Immature natural killer cell (primary cell): ENCODE measurements around the gene KIR3DL1. TPM values are rescaled to one million over a fixed set of nuclear protein-coding genes. Genes with fewer than 3 reads are reported as not detected.
"Not testable (repeated sequence)": the region's sequence is repeated elsewhere in the genome, so short reads cannot be mapped to it uniquely, and the experiment has no call there.

Experiments
- DNase-seq, 3 donors: peaks; one replicate each; pipeline ENCODE4 v3.0.0; 2022; ENCODE audit warnings: mixed read lengths in 1 of 3
- H3K27ac Mint-ChIP-seq, 6 donors: one replicate each; pipeline ENCODE4 v1.8.0; 2020; ENCODE audit warnings: mixed read lengths in 6 of 6, mild to moderate bottlenecking in 5 of 6, inconsistent platforms in 4 of 6, moderate library complexity in 3 of 6
- H3K27me3 Mint-ChIP-seq, 3 donors: one replicate each; pipeline ENCODE4 v1.8.0; 2020 to 2021; ENCODE audit warnings: low read depth in 3 of 3, mild to moderate bottlenecking in 3 of 3, mixed read lengths in 3 of 3, moderate library complexity in 3 of 3, inconsistent platforms in 1 of 3
- H3K36me3 Mint-ChIP-seq, 3 donors: one replicate each; pipeline ENCODE4 v1.8.0; 2020; ENCODE audit warnings: mixed read lengths in 3 of 3, inconsistent platforms in 2 of 3, mild to moderate bottlenecking in 2 of 3
- H3K4me1 Mint-ChIP-seq, 2 donors: one replicate each; pipeline ENCODE4 v1.8.0; 2020; ENCODE audit warnings: inconsistent platforms in 2 of 2, mild to moderate bottlenecking in 2 of 2, mixed read lengths in 2 of 2, moderate library complexity in 1 of 2
- H3K4me3 Mint-ChIP-seq, 5 donors: one replicate each; pipeline ENCODE4 v1.8.0; 2020; ENCODE audit warnings: mild to moderate bottlenecking in 5 of 5, mixed read lengths in 5 of 5, inconsistent platforms in 3 of 5, moderate library complexity in 3 of 5
- H3K9me3 Mint-ChIP-seq, 6 donors: one replicate each; pipeline ENCODE4 v1.8.0; 2020; ENCODE audit warnings: mild to moderate bottlenecking in 6 of 6, mixed read lengths in 6 of 6, inconsistent platforms in 4 of 6, moderate library complexity in 3 of 6
- polyA plus RNA-seq, 3 donors: library from polyadenylated mRNA; unstranded; fragments of 300-500 nt; fragmentation: Illumina TruSeq; gene quantifications; one replicate each; pipeline ENCODE4 v1.2.3, GENCODE V29; 2021

KIR3DL1 gene
- polyA plus RNA-seq, 3 donors from 2014 or later, result 140 to 162 (median 144) TPM

GRCh38 chr19:54832496-54832895, 16.2 kb downstream of the KIR3DL1 start, which contains the start of gene KIR2DS4:
Gene KIR2DS4 (plus strand): TSS chr19:54832676.
- Mint-ChIP-seq H3K36me3 (peaks cover 0 to 12% (median 4%) of the 10 kb centered on the region in 3 donors), H3K27ac (peak within 1 kb of the TSS in 5 of 6 donors; percentile 71 to 99 (median 93)), H3K4me1 (peaks cover 42 to 43% of the 10 kb centered on the region in 2 donors), H3K27me3 (peaks cover 5 to 19% (median 5%) of the 10 kb centered on the region in 3 donors), H3K4me3 (peak within 1 kb of the TSS; percentile 25 to 86 (median 73))
- H3K9me3 Mint-ChIP-seq, result not testable (repeated sequence)
- peak; percentile 14 to 74 (median 64) for DNase-seq

GRCh38 chr19:54835126-54835525, 18.9 kb downstream of the KIR3DL1 start:
- Mint-ChIP-seq H3K27ac (peak overlapping the region in 5 of 6 donors; percentile 72 to 99 (median 93)), H3K4me1 (peaks cover 42 to 44% of the 10 kb centered on the region in 2 donors), H3K4me3 (peak overlapping the region; percentile 27 to 71 (median 62)), H3K27me3 (peaks cover 4 to 16% (median 9%) of the 10 kb centered on the region in 3 donors), H3K36me3 (peaks cover 4 to 26% (median 4%) of the 10 kb centered on the region in 3 donors)
- DNase-seq, result peak; percentile 53 to 87 (median 79)
- H3K9me3 Mint-ChIP-seq, result not testable (repeated sequence)

DNA sequence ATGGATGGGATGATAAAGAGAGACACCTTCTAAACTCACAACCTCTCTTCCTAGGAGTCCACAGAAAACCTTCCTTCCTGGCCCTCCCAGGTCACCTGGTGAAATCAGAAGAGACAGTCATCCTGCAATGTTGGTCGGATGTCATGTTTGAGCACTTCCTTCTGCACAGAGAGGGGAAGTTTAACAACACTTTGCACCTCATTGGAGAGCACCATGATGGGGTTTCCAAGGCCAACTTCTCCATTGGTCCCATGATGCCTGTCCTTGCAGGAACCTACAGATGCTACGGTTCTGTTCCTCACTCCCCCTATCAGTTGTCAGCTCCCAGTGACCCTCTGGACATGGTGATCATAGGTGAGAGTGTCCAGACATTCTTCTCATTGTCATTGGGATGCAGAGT, 21.3 kb downstream of the KIR3DL1 start:
- Mint-ChIP-seq H3K27ac (peak overlapping the region in 3 of 6 donors; percentile 33 to 87 (median 59)), H3K36me3 (peaks cover 0 to 23% (median 4%) of the 10 kb centered on the region in 3 donors), H3K4me1 (peaks cover 36 to 40% of the 10 kb centered on the region in 2 donors), H3K27me3 (peaks cover 4 to 16% (median 8%) of the 10 kb centered on the region in 3 donors)
- not testable (repeated sequence) for H3K4me3 Mint-ChIP-seq, H3K9me3 Mint-ChIP-seq, DNase-seq

DNA sequence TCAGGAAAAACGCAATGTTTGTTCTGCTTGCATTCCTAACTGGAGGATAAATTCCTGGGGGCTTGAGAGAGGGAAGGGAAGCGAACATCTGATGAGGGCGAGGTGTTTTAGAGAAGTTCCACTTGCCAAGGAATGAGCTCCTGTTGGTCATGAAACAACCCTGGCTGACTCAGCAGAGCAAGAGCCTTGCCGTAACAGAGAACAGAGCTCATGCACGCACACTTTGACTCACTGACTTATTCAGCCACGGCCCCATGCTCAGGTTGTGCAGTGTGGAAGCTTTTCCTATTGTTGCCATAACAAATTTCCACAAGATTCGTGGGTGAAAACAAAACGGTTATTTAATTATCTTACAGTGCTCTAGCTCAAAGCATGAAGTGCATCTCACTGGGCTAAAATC, 26.9 kb downstream of the KIR3DL1 start:
- H3K9me3 Mint-ChIP-seq, H3K4me3 Mint-ChIP-seq, DNase-seq, H3K27me3 Mint-ChIP-seq, H3K4me1 Mint-ChIP-seq, H3K27ac Mint-ChIP-seq: not testable (repeated sequence)
- peaks cover 0 to 32% (median 8%) of the 10 kb centered on the region in 3 donors for H3K36me3 Mint-ChIP-seq

DNA sequence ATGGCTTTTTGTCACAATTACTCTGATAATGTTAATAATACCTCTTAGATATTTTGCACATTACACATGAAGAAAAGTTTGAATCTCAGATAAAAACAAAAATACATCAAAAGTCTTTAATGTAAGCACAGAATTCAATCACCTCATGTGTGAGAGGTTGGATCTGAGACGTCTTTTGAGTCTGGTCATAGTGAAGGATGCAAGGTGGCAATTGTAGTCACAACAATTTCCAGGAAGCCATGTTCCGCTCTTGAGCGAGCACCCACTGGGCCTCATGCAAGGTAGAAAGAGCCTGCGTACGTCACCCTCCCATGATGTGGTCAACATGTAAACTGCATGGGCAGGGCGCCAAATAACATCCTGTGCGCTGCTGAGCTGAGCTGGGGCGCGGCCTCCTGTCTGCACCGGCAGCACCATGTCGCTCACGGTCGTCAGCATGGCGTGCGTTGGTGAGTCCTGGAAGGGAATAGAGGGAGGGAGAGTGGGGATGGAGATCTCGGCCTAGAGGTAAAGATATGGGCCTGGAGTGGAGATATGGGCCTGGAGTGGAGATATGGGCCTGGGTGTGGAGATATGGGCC, 33.9 kb downstream of the KIR3DL1 start, which contains the start of gene KIR3DL2:
TSS of gene KIR3DL2 (plus strand) at position 383 of the 580 bp plus-strand sequence. CDS start at position 416, 33 bp downstream.
- Mint-ChIP-seq H3K4me1 (peaks cover 19% of the 10 kb centered on the region in 2 donors), H3K4me3 (peak within 1 kb of the TSS; percentile 68 to 82 (median 77)), H3K36me3 (peaks cover 0 to 17% (median 12%) of the 10 kb centered on the region in 3 donors), H3K27ac (peak within 1 kb of the TSS; percentile 69 to 98 (median 92))
- not testable (repeated sequence) for H3K9me3 Mint-ChIP-seq, H3K27me3 Mint-ChIP-seq
- DNase-seq, result peak; percentile 55 to 58 (median 56)

DNA sequence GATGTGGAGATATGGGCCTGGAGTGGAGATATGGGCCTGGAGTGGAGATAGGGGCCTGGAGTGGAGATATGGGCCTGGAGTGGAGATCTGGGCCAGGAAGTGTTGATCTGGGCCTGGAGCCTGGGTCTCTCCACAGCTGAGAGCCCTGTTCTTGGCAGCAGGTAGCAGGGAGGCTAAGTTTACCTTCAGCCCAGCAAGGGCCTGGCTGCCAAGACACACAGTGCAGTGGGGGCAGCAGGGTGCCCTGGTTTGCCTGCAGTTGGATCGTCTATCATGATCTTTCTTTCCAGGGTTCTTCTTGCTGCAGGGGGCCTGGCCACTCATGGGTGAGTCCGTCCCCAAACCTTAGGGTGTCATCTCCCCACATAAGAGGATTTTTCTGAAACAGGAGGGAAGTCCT, 34.7 kb downstream of the KIR3DL1 start:
- peaks cover 0 to 14% (median 12%) of the 10 kb centered on the region in 3 donors for H3K36me3 Mint-ChIP-seq
- H3K27ac Mint-ChIP-seq, result peak overlapping the region; percentile 10 to 98 (median 92)
- H3K27me3 Mint-ChIP-seq, result peaks cover 3 to 9% (median 5%) of the 10 kb centered on the region in 3 donors
- H3K9me3 Mint-ChIP-seq, result peaks cover 0 to 5% (median 0%) of the 10 kb centered on the region in 6 donors
- peak overlapping the region; percentile 10 to 77 (median 68) for H3K4me3 Mint-ChIP-seq
- peaks cover 19 to 20% of the 10 kb centered on the region in 2 donors for H3K4me1 Mint-ChIP-seq
- DNase-seq, result no peak

DNA sequence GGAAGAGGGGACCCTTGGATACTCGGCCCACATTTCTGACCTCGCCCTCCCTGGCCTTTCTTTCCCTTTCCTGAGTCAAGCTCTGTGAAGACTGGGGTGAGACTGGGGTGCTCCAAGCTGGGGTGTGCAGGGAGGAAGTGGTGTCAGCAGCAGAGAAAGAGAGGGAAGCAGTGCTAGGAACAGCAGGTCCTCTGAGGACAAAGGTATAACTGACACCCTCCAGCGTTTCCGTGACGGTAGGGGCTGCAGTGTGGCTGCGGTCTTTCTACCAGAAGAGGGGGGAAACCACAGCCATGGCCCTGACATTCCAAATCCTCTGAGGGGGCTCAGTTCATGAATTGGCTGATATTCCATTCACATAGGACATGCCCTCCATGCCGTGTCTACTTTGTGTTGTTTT, 35.1 kb downstream of the KIR3DL1 start:
- peak; percentile 19 to 38 (median 24) for DNase-seq
- Mint-ChIP-seq H3K4me3 (peak overlapping the region; percentile 10 to 77 (median 68)), H3K27me3 (peaks cover 3 to 9% (median 5%) of the 10 kb centered on the region in 3 donors), H3K27ac (peak overlapping the region; percentile 10 to 98 (median 92)), H3K4me1 (peaks cover 19 to 20% of the 10 kb centered on the region in 2 donors), H3K36me3 (peaks cover 0 to 13% (median 12%) of the 10 kb centered on the region in 3 donors), H3K9me3 (peaks cover 0 to 4% (median 0%) of the 10 kb centered on the region in 6 donors)

DNA sequence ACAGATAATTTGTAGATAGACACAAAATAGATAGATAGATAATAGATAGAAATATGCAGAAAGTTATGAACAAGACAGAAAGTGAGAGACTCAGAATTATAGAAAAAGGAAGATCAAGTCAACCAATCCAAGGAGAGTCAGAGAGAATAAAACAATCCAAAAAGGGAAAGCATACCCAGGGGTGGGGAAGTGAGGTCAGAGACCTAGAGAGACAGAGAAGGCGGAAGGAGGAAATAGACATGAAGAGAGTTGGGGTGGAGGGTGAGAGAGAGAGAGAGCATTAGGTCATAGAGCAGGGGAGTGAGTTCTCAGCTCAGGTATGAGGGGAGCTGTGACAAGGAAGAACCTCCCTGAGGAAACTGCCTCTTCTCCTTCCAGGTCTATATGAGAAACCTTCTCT, 39.0 kb downstream of the KIR3DL1 start:
- DNase-seq, H3K36me3 Mint-ChIP-seq, H3K4me3 Mint-ChIP-seq, H3K27me3 Mint-ChIP-seq, H3K9me3 Mint-ChIP-seq: not testable (repeated sequence)
- Mint-ChIP-seq H3K4me1 (peaks cover 15 to 16% of the 10 kb centered on the region in 2 donors), H3K27ac (peak overlapping the region in 1 of 6 donors; percentile 5)

DNA sequence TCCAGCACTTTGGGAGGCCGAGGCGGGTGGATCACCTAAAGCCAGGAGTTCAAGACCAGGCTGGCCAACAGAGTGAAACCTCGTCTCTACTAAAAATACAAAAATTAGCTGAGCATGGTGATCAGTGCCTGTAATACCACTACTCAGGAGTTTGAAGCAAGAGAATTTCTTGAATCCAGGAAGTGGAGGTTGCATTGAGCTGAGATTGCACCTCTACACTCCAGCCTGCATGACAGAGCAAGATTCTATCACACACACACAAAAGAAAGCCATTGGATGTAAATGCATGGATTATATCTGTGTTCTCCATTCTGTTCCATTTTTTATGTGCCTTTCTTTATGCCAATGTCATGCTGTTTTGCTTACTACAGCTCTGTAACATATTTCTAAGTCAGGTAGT, 42.2 kb downstream of the KIR3DL1 start:
- H3K27me3 Mint-ChIP-seq, result peaks cover 2 to 14% (median 3%) of the 10 kb centered on the region in 3 donors
- DNase-seq, H3K9me3 Mint-ChIP-seq, H3K4me3 Mint-ChIP-seq, H3K4me1 Mint-ChIP-seq, H3K36me3 Mint-ChIP-seq, H3K27ac Mint-ChIP-seq: not testable (repeated sequence)

DNA sequence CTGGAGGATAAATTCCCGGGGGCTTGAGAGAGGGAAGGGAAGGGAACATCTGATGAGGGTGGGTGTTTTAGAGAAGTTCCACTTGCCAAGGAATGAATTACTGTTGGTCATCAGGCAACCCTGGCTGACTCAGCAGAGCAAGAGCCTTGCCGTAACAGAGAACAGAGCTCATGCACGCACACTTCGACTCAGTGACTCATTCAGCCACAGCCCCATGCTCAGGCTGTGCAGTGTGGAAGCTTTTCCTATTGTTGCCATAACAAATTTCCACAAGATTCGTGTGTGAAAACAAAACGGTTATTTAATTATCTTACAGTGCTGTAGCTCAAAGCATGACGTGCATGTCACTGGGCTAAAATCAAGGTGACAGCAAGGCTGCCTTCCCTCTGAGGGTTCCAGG, 43.2 kb downstream of the KIR3DL1 start:
- not testable (repeated sequence) for H3K9me3 Mint-ChIP-seq, DNase-seq, H3K36me3 Mint-ChIP-seq, H3K27ac Mint-ChIP-seq, H3K4me1 Mint-ChIP-seq, H3K4me3 Mint-ChIP-seq
- H3K27me3 Mint-ChIP-seq, result peaks cover 2 to 14% (median 3%) of the 10 kb centered on the region in 3 donors

- not testable (repeated sequence) for DNase-seq, H3K4me1 Mint-ChIP-seq, H3K4me3 Mint-ChIP-seq, H3K9me3 Mint-ChIP-seq, H3K27ac Mint-ChIP-seq
- peaks cover 4 to 14% (median 7%) of the 10 kb centered on the region in 3 donors for H3K27me3 Mint-ChIP-seq
- H3K36me3 Mint-ChIP-seq, result peaks cover 5 to 12% (median 5%) of the 10 kb centered on the region in 3 donors
Observed at GRCh38 chr19:54863459-54863858, 47.2 kb downstream of the KIR3DL1 start.

GRCh38 chr19:54871696-54872095, 55.4 kb downstream of the KIR3DL1 start:
- DNase-seq, result no peak
- H3K4me1 Mint-ChIP-seq, result peaks cover 4 to 7% of the 10 kb centered on the region in 2 donors
- no peak overlapping the region for H3K4me3 Mint-ChIP-seq
- peak overlapping the region in 1 of 6 donors; percentile 63 for H3K27ac Mint-ChIP-seq
- peaks cover 5 to 11% (median 9%) of the 10 kb centered on the region in 3 donors for H3K27me3 Mint-ChIP-seq
- H3K36me3 Mint-ChIP-seq, result peaks cover 0 to 4% (median 4%) of the 10 kb centered on the region in 3 donors
- H3K9me3 Mint-ChIP-seq, result no peaks in the 10 kb centered on the region

GRCh38 chr19:54873990-54874389, 57.7 kb downstream of the KIR3DL1 start, which contains the start of gene FCAR:
Gene FCAR (plus strand): TSS chr19:54874235. CDS start chr19:54874290, 55 bp downstream.
- no peak for DNase-seq
- Mint-ChIP-seq H3K4me1 (peaks cover 4 to 7% of the 10 kb centered on the region in 2 donors), H3K9me3 (no peaks in the 10 kb centered on the region), H3K27ac (peak within 1 kb of the TSS in 1 of 6 donors; percentile 0), H3K4me3 (no peak within 1 kb of the TSS), H3K27me3 (peaks cover 3 to 9% (median 9%) of the 10 kb centered on the region in 3 donors), H3K36me3 (no peaks in the 10 kb centered on the region)

DNA sequence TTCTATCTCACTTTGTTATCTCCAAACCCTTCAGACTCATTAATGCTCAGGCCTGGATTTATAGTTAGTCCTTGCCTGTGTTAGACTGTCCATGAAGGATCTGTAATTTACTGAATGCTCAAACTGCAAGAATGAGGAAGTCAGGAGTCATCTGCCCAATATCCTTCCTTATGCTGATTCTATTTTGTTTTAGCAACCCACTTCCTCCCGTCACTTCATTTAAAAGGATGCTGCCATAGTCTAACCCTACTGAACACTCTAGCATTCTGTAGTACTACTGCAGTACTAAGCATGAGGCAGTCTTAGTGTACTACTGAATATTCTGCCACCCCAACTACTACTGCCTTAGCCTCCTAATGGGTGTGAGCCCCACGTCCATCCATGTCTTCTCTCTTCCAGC, 59.2 kb downstream of the KIR3DL1 start:
- Mint-ChIP-seq H3K27me3 (peaks cover 6 to 9% (median 7%) of the 10 kb centered on the region in 3 donors), H3K27ac (peak overlapping the region in 1 of 6 donors; percentile 41), H3K4me1 (peaks cover 4 to 7% of the 10 kb centered on the region in 2 donors), H3K9me3 (no peaks in the 10 kb centered on the region), H3K4me3 (no peak overlapping the region), H3K36me3 (no peaks in the 10 kb centered on the region)
- DNase-seq, result no peak
